Naive B cell (primary cell): ENCODE results near the gene TMEM235. TPM values are rescaled to one million over a fixed set of nuclear protein-coding genes. Genes with fewer than 3 reads are reported as not detected.
A peak's percentile ranks its signal among the peaks of the same experiment; 100 is the strongest.

ENCODE experiments used
- ATAC-seq, 2 donors: fragments of 150-1000 bp; cut with Tn5 transposase; 2 replicates each; pipeline ENCODE4 v1.10.0; 2021; ENCODE audit warnings: low read depth in 2 of 2, mild to moderate bottlenecking in 2 of 2, moderate library complexity in 2 of 2
- DNase-seq: peaks from one replicate; pipeline ENCODE4 v3.0.0; 2022
- H3K27ac Mint-ChIP-seq, 6 donors: one replicate each; pipeline ENCODE4 v1.8.0; 2020 to 2022; ENCODE audit warnings: mild to moderate bottlenecking in 6 of 6, mixed read lengths in 6 of 6, moderate library complexity in 5 of 6, inconsistent platforms in 2 of 6
- H3K27me3 Mint-ChIP-seq, 3 donors: one replicate each; pipeline ENCODE4 v1.8.0; 2021 to 2022; ENCODE audit warnings: mixed read lengths in 3 of 3, mild to moderate bottlenecking in 1 of 3
- H3K36me3 Mint-ChIP-seq, 2 donors: one replicate each; pipeline ENCODE4 v1.8.0; 2020 to 2022; ENCODE audit warnings: mixed read lengths in 2 of 2, inconsistent platforms in 1 of 2, mild to moderate bottlenecking in 1 of 2
- H3K4me1 Mint-ChIP-seq, 3 donors: one replicate each; pipeline ENCODE4 v1.8.0; 2020 to 2022; ENCODE audit warnings: mixed read lengths in 3 of 3, inconsistent platforms in 1 of 3, mild to moderate bottlenecking in 1 of 3, moderate library complexity in 1 of 3
- H3K4me3 Mint-ChIP-seq, 8 donors: one replicate each; pipeline ENCODE4 v1.8.0; 2020 to 2022; ENCODE audit warnings: mild to moderate bottlenecking in 8 of 8, mixed read lengths in 8 of 8, moderate library complexity in 8 of 8, inconsistent platforms in 2 of 8
- H3K9me3 Mint-ChIP-seq, 7 donors: one replicate each; pipeline ENCODE4 v1.8.0; 2020 to 2022; ENCODE audit warnings: mixed read lengths in 7 of 7, mild to moderate bottlenecking in 5 of 7, inconsistent platforms in 2 of 7, moderate library complexity in 1 of 7
- polyA plus RNA-seq, 6 donors: library from polyadenylated mRNA; unstranded; fragments of 300-500 nt; fragmentation: Illumina TruSeq; gene quantifications; one replicate each; pipeline ENCODE4 v1.2.3, GENCODE V29; 2021; ENCODE audit warnings: low read depth in 6 of 6

The TMEM235 gene
- polyA plus RNA-seq, 6 donors from 2014 or later = not detected

GRCh38 chr17:78256707-78257591 is 25.5 kb downstream of the TMEM235 start:
- Mint-ChIP-seq H3K27ac (peak overlapping the region in 3 of 6 donors; percentile 29 to 52 (median 42)), H3K27me3 (peaks cover 0 to 25% (median 20%) of the 10 kb centered on the region in 3 donors), H3K36me3 (no peaks in the 10 kb centered on the region), H3K4me1 (peaks cover 28 to 32% (median 31%) of the 10 kb centered on the region in 3 donors), H3K4me3 (peak overlapping the region in 1 of 8 donors; percentile 5), H3K9me3 (no peaks in the 10 kb centered on the region)
- ATAC-seq = no peak
- DNase-seq = no peak

GRCh38 chr17:78257810-78258322 is 26.4 kb downstream of the TMEM235 start:
- Mint-ChIP-seq H3K27me3 (peaks cover 0 to 25% (median 20%) of the 10 kb centered on the region in 3 donors), H3K27ac (peak overlapping the region in 5 of 6 donors; percentile 20 to 93 (median 60)), H3K9me3 (no peaks in the 10 kb centered on the region), H3K36me3 (no peaks in the 10 kb centered on the region), H3K4me3 (peak overlapping the region in 5 of 8 donors; percentile 17 to 87 (median 63)), H3K4me1 (peaks cover 21 to 23% (median 22%) of the 10 kb centered on the region in 3 donors)
- ATAC-seq (peak; percentile 56 to 66), DNase-seq (peak; percentile 60)

- no peak for DNase-seq
- Mint-ChIP-seq H3K4me1 (peaks cover 18 to 20% (median 19%) of the 10 kb centered on the region in 3 donors), H3K36me3 (no peaks in the 10 kb centered on the region), H3K27me3 (peaks cover 0 to 25% (median 20%) of the 10 kb centered on the region in 3 donors), H3K9me3 (no peaks in the 10 kb centered on the region), H3K4me3 (peak overlapping the region in 4 of 8 donors; percentile 17 to 63 (median 53)), H3K27ac (peak overlapping the region in 3 of 6 donors; percentile 52 to 78 (median 60))
- ATAC-seq = peak; percentile 21 to 24
Observed at GRCh38 chr17:78258323-78259191, 27.1 kb downstream of the TMEM235 start.

- no peak for DNase-seq
- H3K27ac Mint-ChIP-seq = peak overlapping the region in 1 of 6 donors; percentile 80
Observed at GRCh38 chr17:78259192-78259554, 27.7 kb downstream of the TMEM235 start.

GRCh38 chr17:78263063-78263735 is 31.8 kb downstream of the TMEM235 start:
- ATAC-seq = no peak
- Mint-ChIP-seq H3K27me3 (peaks cover 0 to 14% (median 12%) of the 10 kb centered on the region in 3 donors), H3K9me3 (no peaks in the 10 kb centered on the region), H3K4me3 (no peak overlapping the region), H3K36me3 (no peaks in the 10 kb centered on the region), H3K27ac (peak overlapping the region in 2 of 6 donors; percentile 34 to 73), H3K4me1 (peaks cover 4 to 8% (median 7%) of the 10 kb centered on the region in 3 donors)
- DNase-seq = no peak

More at GRCh38 chr17:78259192-78259554, 27.7 kb downstream of the TMEM235 start:
- Mint-ChIP-seq H3K4me3 (no peak overlapping the region), H3K36me3 (no peaks in the 10 kb centered on the region), H3K9me3 (no peaks in the 10 kb centered on the region), H3K4me1 (peaks cover 17 to 20% (median 18%) of the 10 kb centered on the region in 3 donors), H3K27me3 (peaks cover 0 to 25% (median 20%) of the 10 kb centered on the region in 3 donors)
- no peak for ATAC-seq

GRCh38 chr17:78263736-78264340 is 32.4 kb downstream of the TMEM235 start:
- ATAC-seq (no peak), DNase-seq (no peak)
- H3K27ac Mint-ChIP-seq = no peak overlapping the region
- H3K36me3 Mint-ChIP-seq = no peaks in the 10 kb centered on the region
- peaks cover 0 to 9% (median 8%) of the 10 kb centered on the region in 3 donors for H3K27me3 Mint-ChIP-seq
- H3K9me3 Mint-ChIP-seq = no peaks in the 10 kb centered on the region
- peaks cover 0 to 4% (median 4%) of the 10 kb centered on the region in 3 donors for H3K4me1 Mint-ChIP-seq
- H3K4me3 Mint-ChIP-seq = no peak overlapping the region

- DNase-seq (no peak), ATAC-seq (no peak)
- no peaks in the 10 kb centered on the region for H3K9me3 Mint-ChIP-seq
- H3K4me1 Mint-ChIP-seq = peaks cover 0 to 4% (median 4%) of the 10 kb centered on the region in 3 donors
- no peak overlapping the region for H3K4me3 Mint-ChIP-seq
- no peaks in the 10 kb centered on the region for H3K36me3 Mint-ChIP-seq
- H3K27me3 Mint-ChIP-seq = peaks cover 0 to 7% (median 6%) of the 10 kb centered on the region in 3 donors
- H3K27ac Mint-ChIP-seq = peak overlapping the region in 2 of 6 donors; percentile 19 to 29
Observed at GRCh38 chr17:78264590-78264989, 33.2 kb downstream of the TMEM235 start.

- no peak overlapping the region for H3K27ac Mint-ChIP-seq
- H3K9me3 Mint-ChIP-seq = no peaks in the 10 kb centered on the region
- ATAC-seq (no peak), DNase-seq (no peak)
- no peaks in the 10 kb centered on the region for H3K36me3 Mint-ChIP-seq
- peaks cover 0 to 4% (median 0%) of the 10 kb centered on the region in 3 donors for H3K4me1 Mint-ChIP-seq
- no peak overlapping the region for H3K4me3 Mint-ChIP-seq
- H3K27me3 Mint-ChIP-seq = peaks cover 0 to 3% (median under 1%) of the 10 kb centered on the region in 3 donors
Observed at GRCh38 chr17:78265121-78265520, 33.7 kb downstream of the TMEM235 start.

DNA sequence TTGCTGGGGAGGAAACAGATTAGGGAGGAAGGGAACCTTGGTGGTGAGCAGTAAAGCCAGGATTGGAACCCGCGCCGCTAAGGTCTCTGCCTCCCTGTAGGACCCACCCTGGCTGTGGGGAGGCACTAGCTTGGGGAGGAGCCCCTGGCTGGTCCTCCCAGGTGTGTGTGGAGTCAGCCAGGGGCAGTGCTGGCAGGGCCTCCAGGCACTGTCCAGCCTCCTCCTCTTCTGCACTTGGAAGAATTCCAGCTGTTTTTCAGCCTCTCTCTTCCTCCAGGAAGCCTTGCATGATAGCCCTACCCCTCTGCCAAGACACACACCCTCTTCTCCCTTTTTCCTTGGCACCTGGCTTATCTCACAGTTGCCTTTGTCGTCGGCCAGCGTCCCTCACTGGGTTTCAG is 34.8 kb downstream of the TMEM235 start:
- peak overlapping the region in 1 of 6 donors; percentile 80 for H3K27ac Mint-ChIP-seq
- peaks cover 0 to 12% (median 5%) of the 10 kb centered on the region in 3 donors for H3K27me3 Mint-ChIP-seq
- ATAC-seq = no peak
- H3K9me3 Mint-ChIP-seq = no peaks in the 10 kb centered on the region
- H3K36me3 Mint-ChIP-seq = no peaks in the 10 kb centered on the region
- DNase-seq = no peak
- H3K4me3 Mint-ChIP-seq = no peak overlapping the region
- H3K4me1 Mint-ChIP-seq = peaks cover 0 to 7% (median under 1%) of the 10 kb centered on the region in 3 donors

DNA sequence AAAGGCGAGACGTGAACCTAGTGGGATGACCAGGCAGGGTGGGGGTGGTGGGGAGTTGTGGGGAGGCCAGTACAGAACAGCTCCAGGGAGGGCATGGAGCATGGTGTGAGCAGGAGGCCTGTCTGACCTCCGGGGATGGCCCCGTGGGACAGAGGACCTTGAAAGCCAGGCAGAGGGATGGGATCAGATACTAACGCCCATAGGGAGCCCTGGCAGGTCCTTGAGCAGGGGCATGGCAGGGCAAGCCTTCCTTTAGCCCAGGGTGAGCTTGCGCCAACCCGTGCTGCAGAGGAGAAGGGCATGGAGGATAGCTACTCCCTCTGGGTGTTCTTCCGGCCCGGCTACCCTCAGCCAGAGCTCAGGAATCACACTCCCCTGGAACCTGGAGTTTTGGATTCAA is 35.3 kb downstream of the TMEM235 start:
- Mint-ChIP-seq H3K4me3 (no peak overlapping the region), H3K36me3 (no peaks in the 10 kb centered on the region), H3K27ac (no peak overlapping the region), H3K4me1 (peaks cover under 1 to 11% (median 6%) of the 10 kb centered on the region in 3 donors), H3K27me3 (peaks cover 0 to 17% (median 10%) of the 10 kb centered on the region in 3 donors), H3K9me3 (no peaks in the 10 kb centered on the region)
- DNase-seq (no peak), ATAC-seq (no peak)

GRCh38 chr17:78267253-78268073 is 36.0 kb downstream of the TMEM235 start:
- Mint-ChIP-seq H3K27ac (peak overlapping the region in 1 of 6 donors; percentile 66), H3K4me3 (no peak overlapping the region), H3K4me1 (peaks cover 6 to 17% (median 9%) of the 10 kb centered on the region in 3 donors), H3K9me3 (no peaks in the 10 kb centered on the region), H3K36me3 (no peaks in the 10 kb centered on the region), H3K27me3 (peaks cover 0 to 21% (median 13%) of the 10 kb centered on the region in 3 donors)
- DNase-seq = no peak
- ATAC-seq = no peak
